GM18511 (cell line): ENCODE measurements around the gene DHRSX.
"Not testable (repeated sequence)": the region's sequence is repeated elsewhere in the genome, so short reads cannot be mapped to it uniquely, and the experiment has no call there.

Experiments
- ATAC-seq: cut with Tn5 transposase; IDR thresholded peaks from one replicate; pipeline ENCODE4 v1.9.1; 2021; ENCODE audit warnings: mild to moderate bottlenecking, moderate library complexity; ENCODE audit not compliant: unreplicated experiment

The DHRSX gene

DNA sequence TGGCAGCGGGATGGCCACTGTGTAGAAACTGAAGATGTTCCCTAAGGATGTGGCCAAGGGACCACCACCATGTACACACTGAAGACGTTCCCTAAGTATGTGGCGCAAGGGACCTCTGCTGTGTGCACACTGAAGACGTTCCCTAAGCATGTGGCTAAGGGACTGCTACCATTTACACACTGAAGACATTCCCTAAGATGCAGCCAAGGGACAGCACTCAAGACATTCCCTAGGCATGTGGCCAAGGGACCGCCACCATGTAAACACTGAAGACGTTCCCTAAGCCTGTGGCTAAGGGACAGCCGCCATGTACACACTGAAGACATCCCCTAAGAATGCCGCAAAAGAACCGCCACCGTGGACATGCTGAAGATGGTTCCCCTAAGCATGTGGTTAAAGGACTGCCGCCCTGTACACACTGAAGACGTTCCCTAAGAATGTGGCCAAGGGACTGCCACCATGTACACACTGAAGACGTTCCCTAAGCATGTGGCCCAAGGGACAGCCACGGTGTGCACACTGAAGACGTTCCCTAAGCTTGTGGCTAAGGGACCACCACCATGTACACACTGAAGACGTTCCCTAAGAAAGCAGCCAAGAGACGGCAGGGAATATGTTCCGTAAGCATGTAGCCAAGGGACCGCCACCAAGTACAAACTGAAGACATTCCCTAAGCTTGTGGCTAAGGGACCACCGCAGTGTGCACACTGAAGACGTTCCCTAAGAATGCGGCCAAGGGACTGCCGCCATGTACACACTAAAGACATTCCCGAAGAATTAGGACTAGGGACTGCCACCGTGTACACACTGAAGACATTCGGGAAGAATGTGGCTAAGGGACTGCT, 43.3 kb downstream of the DHRSX start:
- no peak for ATAC-seq

DNA sequence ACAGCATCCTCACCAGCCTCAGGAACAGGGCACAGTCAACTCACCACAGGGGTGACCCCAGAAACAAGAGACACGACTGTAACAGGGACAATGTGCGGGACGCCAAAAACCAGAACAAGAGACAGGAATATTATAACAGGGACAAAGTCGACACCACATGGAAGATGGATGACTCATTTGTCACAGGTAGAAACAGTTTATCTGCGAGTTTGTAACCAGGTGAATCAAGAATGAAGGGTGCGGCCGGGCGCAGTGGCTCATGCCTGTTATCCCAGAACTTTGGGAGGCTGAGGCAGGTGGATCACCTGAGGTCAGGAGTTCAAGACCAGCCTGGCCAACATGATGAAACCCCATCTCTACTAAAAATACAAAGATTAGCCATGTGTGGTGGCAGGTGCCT, 44.7 kb downstream of the DHRSX start:
- not testable (repeated sequence) for ATAC-seq

DNA sequence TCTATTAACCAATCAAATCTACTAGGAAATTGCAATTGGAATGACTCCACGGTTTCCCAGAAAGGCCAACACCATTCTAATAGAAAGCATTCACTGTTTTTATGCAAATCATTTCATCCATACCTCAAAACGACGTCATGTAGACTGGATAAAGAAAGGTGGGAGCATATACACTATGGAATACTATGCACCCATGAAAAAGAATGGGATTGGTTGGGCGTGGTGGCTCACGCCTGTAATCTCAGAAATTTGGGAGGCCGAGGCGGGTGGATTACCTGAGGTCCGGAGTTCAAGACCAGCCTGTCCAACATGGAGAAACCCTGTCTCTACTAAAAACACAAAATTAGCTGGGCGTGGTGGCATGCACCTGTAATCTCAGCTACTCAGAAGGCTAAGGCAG, 46.2 kb downstream of the DHRSX start:
- not testable (repeated sequence) for ATAC-seq

DNA sequence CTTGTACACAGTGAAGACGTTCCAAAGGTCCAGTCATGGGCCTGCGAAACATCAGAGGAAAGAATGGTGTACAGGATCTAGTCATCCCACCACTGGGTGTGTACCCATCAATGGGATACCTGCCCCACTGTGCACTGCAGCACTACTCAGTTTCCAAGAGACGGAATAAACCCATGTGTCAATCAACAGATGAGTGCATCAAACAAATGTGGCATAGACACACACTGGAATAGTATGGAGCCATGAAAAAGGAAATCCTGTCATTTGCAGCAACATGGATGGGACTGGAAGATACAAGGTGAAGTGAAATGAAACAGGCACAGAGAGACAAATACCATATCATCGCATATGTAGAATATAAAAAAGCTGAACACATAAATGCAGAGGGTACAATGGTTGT, 48.0 kb downstream of the DHRSX start:
- no peak for ATAC-seq

DNA sequence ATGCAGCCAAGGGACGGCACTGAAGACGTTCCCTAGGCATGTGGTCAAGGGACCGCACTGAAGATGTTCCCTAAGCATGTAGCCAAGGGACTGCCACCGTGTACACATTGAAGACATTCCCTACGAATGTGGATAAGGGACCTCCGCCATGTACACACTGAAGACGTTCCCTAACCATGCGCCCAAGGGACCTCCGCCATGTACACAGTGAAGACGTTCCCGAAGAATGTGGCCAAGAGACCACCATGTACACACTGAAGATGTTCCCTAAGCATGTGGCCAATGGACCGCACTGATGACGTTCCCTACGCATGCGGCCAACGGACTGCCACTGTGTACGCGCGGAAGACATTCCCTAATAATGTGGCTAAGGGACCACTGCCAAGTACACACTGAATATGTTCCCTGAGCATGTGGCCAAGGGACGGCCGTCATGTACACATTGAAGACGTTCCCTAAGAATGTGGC, 48.4 kb downstream of the DHRSX start:
- no peak for ATAC-seq

DNA sequence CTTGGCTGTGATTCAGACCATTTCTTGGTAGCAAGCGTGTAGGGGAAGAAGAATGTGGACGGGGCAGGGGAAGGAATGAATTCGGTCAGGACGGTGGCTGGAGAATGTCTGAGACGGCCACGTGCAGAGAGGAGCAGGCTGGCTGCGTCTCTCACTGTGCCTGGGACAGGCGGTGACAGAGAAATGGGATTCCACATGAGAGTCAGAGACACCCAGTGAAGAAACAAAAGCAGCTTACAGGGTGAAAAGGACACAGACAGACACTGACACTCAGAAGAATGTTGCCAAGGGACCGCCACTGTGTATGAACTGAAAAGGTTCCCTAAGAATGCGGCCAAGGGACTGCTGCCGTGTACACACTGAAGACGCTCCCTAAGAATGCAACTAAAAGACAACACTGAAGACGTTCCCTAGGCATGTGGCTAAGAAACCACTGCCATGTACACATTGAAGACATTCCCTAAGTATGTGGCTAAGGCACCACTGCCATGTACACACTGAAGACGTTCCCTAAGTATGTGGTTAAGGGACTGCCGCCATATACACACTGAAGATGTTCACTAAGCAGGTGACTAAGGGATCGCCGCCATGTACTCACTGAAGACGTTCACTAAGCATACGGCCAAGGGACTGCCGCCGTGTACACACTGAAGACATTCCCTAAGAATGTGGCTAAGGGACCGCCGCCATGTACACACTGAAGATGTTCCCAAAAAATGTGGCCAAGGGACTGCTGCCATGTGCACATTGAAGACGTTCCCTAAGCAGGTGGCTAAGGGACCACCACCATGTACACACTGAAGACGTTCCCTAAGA, 49.1 kb downstream of the DHRSX start:
- ATAC-seq, result no peak

DNA sequence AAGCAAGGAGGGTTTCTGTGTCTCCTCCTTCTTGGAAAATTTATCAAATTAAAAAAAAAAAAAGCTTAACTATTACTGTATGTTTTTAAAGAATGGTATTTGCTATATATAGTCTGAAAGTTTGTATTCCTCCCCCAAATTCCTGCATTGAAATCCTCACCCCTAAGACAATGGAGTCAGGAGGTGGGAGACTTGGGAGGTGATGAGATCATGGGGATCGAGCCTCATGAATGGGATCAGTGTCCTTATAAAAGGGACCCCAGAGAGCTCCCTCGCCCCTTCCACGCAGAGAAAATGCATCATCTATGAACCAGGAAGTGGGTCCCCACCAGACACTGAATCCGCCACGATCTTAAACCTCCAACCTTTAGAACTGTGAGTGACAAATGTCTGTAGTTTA, 50.1 kb downstream of the DHRSX start:
- ATAC-seq, result no peak

DNA sequence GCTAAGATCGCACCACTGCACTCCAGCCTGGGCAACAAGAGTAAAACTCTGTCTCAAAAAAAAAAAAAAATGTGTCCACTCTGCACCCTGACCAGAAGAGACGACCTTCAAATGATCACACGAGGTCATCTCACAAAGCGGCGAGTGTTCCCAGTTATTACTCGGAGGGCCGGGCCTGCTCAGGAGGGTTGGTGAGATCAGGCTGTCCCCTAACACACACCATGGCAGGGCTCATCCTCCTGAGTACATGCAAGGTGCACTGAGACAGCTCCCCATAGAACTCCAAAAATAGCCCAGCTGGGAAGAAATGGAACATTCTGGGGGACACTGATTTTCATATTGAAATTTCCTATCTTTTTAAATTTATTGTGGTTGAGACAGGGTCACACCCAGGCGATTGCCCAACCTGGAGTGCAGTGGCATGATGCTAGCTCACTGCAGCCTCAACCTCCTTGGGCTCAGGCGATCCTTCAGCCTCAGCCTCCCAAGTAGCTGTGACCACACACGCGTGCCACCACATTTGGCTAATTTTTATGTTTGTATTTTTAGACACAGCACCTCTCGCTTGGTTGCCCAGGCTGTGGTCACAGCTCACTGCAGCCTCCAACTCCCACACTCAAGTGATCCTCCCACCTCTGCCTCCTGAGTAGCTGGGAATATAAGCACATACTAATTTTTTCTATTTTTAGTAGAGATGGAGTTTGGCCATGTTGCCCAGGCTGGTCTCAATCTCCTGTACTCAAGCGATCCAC, 51.5 kb downstream of the DHRSX start:
- ATAC-seq, result no peak

DNA sequence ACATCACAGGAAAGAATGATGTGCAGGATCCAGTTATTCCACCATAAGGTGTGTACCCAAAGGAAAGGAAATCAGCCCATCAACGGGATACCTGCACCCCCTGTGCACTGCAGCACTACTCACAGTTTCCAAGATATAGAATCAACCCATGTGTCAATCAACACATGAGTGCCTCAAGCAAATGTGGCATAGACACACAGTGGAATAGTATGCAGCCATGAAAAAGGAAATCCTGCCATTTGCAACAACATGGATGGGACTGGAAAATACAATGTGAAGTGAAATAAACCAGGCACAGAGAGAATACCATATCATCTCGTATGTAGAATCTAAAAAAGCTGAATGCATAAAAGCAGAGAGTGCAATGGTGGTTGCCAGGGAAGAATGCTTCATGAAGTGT, 53.3 kb downstream of the DHRSX start:
- no peak for ATAC-seq

DNA sequence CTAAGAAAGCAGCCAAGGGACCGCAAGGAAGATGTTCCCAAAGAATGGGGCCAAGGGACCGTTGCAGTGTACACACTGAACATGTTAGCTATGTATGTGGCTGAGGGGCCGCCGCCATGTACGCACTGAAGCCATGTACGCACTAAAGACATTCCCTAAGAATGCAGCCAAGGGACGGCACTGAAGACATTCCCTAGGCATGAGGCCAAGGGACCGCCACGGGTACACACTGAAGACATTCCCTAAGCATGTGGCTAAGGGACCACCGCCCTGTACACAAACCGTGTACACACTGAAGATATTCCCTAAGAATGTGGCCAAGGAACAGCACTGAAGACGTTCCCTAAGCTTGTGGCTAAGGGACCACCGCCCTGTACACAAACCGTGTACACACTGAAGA, 54.0 kb downstream of the DHRSX start:
- no peak for ATAC-seq

DNA sequence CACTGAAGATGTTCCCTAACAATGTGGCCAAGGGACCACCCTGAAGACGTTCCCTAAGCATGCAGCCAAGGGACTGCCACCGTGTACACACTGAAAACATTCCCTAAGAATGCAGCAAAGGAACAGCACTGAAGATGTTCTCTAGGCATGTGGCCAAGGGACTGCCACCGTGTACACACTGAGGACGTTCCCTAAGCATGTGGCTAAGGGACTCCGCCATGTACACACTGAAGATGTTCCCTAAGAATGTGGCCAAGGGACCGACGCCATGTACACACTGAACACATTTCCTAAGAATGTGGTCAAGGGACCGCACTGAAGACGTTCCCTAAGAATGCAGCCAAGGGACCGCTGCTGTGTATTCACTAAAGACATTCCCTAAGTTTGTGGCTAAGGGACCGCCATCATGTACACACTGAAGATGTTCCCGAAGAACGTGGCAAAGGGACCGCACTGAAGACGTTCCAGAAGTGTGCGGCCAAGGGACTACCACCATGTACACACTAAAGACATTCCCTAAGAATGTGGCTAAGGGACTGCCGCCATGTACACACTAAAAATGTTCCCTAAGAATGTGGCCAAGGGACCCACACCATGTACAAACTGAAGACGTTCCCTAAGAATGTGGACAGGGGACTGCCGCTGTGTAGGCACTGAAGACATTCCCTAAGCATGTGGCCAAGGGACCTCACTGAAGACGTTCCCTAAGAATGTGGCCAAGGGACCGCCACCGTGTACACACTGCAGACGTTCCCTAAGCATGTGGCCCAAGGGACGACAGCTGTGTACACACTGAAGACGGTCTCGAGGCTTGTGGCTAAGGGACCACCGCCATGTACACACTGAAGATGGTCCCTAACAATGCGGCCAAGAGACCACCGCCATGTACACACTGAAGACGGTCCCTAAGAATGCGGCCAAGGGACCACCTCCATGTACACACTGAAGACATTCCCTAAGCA, 54.8 kb downstream of the DHRSX start:
- no peak for ATAC-seq

DNA sequence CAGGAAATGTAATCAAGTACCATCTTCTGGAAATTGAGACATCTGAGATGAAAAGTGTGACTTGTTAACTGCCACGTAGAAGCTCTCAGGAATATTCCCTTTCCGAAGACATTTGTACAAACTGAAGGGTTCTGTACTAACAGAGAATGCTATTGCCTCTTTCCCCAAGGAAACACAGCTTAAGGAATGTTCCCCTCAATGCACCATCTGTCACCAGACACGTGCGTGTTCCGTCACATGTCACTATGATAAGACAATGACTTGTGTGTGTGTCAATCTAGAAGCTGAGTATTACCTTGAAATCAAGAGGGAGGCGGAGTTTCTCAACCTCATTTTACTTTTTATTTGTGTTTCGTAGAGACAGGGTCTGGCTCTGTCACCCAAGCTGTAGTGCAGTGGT, 58.1 kb downstream of the DHRSX start:
- ATAC-seq, result no peak

DNA sequence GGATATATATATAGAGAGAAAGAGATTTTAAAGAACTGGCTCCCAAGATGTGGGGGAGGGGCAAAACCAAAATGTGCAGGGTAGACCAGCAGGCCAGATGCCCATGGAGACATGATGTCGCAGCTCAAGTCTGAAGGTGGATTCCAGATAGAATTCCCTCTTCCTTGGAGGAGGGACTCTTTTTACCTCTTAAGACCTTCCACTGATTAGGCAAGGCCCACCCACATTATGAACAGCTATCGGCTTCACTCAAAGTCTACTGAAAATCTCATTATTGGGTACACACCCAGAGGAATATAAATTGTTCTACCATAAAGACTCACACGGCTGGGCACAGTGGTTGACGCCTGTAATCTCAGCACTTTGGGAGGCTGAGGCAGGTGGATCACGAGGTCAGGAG, 59.3 kb downstream of the DHRSX start:
- no peak for ATAC-seq

DNA sequence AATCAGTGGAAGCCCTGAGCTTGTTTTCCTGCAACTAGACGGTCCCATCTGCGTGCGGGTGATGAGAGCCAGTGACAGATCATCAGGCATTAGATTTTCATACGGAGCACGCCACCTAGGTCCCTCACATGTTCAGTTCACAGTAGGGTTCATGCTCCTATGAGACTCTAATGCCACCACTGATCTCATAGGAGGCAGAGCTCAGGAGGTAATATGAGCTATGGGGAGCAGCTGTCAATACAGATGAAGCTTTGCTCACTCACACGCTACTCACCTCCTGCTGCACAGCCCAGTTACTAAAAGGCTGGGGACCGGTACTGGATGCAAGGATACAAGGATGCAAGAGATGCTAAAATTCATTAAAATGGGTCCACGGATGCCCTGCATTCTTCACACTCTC, 61.2 kb downstream of the DHRSX start:
- no peak for ATAC-seq

DNA sequence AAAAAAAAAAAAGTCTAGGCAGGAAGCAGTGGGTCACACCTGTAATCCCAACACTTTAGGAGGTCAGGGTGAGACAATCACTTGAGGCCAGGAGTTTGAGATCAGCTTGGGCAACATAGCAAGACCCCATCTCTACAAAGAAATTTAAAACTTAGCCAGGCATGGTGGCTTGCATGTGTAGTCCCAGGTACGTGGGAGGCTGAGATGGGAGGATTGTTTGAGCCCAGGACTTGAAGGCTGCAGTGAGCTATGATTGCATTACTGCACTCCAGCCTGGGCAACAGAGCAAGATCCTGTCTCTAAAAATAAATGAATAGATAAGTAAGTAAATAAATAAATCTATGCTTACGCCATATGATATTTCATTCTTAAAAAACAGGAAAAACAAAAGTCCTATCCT, 65.3 kb downstream of the DHRSX start:
- no peak for ATAC-seq

DNA sequence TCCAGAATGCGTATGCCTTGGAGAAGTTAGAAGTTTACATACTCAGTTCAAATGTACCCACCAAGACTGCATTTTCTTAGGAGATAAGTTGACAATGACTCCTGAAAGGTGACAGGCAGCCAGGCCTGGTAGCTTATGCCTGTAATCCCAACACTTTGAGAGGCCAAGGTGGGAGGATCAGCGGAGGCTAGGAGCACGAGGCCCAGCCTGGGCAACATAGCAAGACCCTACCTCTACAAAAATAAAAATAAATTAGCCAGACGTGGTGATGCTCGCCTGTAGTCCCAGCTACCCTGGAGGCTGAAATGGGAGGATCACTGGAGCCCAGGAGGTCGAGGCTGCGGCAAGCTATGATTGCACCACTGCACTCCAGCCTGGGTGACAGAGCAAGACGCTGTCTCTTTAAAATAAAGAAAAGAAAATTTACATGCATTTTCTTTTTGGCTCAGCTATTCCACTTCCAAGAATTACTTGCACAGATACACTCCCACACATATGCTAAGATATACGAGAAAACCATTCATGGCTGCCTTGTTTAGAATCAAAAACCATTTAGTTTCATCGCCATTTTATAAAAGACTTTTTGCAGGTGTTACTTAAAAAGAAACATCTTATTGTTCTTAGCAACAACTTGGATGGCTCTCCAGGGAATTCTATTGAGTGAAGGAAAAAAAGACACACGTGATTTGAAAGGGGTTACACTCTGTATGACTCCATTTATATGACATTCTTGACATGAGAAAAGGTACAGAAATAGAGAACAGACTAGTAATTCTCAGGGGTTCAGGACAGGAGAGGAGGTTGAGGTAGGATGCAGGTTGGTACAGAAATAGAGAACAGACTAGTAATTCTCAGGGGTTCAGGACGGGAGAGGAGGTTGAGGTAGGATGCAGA, 66.3 kb downstream of the DHRSX start:
- no peak for ATAC-seq

DNA sequence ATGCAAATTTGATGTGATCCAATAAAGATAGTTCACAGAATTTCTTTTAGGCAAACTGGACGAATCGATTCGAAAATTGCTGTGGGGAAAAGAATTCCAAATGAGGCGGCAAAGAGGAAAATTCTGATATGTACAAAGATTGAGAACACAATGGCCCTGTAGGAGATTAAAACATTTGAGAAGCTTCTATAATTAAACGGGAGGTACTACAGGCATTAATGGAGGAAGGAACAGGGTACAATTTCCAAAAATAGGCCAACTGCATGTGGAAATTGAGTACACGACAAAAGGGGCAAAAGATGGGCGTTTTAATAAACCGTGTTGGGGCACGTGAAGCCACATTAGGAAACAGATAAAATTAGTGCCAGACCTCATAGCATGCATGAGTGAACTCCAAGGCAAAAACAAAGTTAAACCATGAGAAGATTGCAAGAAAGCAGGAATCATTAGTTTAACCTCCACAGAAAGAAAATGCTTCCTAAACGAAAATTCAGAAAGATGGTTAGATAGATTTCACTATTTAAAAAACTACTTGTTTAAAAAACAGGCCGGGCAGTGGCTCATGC, 68.4 kb downstream of the DHRSX start:
- ATAC-seq, result no peak

DNA sequence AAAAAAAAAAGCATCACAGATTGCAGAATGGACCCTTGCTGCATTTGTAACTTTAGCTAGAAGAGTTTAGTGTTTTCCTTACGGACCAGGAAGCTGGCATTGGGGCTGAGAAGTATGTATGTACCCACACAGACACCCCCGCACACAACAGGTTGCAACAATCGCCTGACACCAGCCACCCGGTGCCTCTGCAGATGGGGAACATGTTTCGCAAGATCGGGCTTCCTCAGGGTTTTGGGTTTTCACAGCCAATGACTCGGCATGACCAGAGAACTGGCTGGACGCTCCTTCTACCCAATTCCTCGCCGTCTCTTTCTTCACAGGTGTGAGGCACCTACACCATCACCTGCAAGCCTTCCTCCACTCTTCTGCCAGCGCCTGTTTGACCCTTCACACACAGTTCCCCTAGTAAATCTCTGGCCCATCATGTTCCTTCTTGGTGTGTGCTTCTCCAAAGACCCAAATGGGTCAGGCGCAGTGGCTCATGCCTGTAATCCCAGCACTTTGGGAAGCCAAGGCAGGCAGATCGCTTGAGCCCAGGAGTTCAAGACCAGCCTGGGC, 70.4 kb downstream of the DHRSX start:
- ATAC-seq, result no peak

DNA sequence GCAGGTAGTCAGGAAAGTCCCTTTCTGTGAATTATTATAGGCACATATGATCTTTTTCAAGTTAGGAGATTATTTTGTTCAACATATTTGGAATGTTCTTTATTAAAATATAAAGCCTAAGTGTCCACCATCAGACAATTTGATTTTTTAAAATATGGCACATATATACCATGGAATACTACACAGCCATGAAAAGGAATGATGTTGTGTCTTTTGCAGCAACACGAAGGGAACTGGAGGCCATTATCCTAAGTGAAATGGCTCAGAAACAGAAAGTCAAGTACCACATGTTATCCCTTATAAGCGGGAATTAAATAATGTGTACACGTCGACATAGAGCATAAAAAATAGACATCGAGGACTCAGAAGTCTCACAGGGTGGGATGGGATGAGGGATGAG, 73.0 kb downstream of the DHRSX start:
- no peak for ATAC-seq
